ENCODE data around the gene BMP15.

The BMP15 gene

DNA sequence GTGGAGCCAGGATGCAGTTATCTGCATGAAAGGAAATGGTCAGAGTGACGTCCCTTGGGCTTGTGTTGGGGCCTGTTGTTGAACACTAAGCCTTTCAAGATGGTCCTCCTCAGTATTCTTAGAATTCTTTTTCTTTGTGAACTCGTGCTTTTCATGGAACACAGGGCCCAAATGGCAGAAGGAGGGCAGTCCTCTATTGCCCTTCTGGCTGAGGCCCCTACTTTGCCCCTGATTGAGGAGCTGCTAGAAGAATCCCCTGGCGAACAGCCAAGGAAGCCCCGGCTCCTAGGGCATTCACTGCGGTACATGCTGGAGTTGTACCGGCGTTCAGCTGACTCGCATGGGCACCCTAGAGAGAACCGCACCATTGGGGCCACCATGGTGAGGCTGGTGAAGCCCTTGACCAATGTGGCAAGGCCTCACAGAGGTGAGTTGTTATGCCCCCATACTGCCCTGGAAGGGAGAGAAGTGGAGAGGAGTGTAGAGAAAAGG lies at the start of gene BMP15:
BMP15 (plus strand) TSS at position 51 of the 492 bp plus-strand sequence; CDS start at position 100, 49 bp downstream.
- in situ Hi-C loops (cut with HindIII; ENCODE audit: low sequenced_read_pairs): no loop called here

DNA sequence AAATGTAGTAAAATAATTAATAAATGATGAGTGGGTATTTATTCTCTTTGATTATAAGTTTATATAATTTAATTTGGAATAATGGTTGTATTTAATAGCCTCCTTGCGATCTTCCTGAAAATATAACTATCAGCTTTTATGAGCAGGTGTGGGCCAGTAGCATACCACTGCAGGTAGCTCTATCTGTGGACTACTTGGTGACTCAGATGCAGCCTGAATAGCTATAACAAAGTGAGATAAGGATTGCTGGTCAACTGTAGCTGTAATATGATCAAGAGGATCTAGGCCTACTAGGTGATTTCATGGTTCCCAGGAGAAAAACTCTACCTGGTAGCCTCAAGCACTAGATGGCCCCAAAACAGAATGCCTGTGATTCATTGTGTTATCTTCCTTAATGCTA lies 47.1 kb upstream of the BMP15 start:
- in situ Hi-C loops (cut with HindIII; ENCODE audit: low sequenced_read_pairs): no loop called here

DNA sequence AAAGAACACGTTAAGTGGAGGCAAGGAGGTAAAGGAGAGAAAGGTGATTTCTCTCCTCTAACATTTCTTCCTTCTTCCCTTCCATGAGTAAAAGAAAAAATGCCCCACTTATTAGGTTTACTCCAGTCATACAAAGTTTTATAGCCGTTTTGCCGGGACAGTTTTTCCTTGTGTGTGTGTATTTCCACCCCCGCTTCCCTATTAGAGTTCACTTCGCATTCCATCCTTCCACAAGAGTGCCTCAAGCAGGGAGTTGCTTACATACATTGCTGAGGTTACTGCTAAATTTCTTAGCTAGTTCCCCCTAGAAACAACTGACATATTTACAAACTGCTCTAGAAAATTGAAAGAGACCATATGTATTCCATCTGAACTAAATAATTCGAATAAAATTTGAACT lies 45.2 kb upstream of the BMP15 start:
- in situ Hi-C loops (cut with HindIII; ENCODE audit: low sequenced_read_pairs): no loop called here

DNA sequence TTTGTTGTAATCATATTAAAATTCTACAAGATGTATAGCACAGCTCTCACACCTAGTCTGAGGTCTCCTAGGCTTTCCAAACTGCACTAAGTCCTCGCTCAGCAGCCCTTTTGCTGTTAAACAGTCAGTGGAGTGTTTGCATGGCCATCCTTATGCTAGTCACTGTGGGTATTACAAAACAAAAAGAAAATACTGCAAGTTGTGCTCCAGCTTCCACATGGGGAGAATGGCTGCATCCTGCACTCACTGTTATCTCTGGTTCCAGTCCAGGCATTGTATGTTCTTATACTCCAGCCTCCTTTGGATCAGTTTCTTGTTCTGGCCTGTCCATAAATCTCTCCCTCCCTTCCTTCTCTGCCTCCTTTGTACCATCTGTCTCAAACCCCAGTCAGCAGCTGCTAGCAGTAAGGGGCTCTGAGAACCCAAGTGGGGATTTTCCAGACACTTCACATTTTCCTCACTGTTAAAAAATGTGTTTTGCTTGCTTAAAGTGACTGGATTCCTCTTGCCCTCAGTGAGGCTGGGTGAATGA lies 38.5 kb upstream of the BMP15 start:
- in situ Hi-C loops (cut with HindIII; ENCODE audit: low sequenced_read_pairs): no loop called here

DNA sequence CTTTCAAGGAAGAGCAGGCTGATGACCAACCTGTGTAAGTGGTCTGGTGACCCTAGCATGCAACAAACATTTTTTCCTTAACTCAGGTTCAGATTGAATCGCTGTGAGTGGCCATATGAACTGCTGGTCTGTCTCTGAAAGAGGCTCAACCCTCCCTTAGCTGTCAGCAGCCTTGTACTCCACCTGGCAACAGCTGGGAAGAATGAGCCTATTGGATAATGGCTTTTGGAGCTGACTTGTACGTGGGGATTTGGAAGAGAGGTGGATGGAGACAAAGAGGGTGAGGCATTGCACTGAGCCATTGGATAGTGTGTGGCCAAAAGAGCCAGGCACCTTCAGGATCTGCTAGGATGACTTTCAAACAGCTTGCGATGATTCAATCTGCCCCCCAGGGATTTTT lies 35.7 kb upstream of the BMP15 start:
- in situ Hi-C loops (cut with HindIII; ENCODE audit: low sequenced_read_pairs): no loop called here

DNA sequence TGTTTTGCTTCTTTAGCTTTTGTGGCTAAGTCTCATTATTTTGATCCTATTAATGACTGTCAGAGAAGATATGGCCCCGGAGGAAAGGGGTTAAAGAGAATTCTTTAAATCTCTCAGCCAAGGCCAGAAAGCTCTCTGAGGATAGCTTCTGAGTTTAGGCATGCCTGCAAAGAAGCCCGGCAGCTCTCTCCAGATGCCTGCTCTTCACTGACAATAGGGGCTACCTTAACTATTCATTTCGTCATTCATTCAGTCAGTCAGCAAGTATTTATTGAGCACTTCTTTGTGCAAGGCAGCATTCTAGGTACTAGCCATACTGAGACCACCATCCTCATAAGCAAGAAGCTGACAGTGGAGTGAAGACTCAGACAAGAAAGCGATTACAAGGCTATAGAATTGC lies 34.0 kb upstream of the BMP15 start:
- in situ Hi-C loops (cut with HindIII; ENCODE audit: low sequenced_read_pairs): no loop called here

DNA sequence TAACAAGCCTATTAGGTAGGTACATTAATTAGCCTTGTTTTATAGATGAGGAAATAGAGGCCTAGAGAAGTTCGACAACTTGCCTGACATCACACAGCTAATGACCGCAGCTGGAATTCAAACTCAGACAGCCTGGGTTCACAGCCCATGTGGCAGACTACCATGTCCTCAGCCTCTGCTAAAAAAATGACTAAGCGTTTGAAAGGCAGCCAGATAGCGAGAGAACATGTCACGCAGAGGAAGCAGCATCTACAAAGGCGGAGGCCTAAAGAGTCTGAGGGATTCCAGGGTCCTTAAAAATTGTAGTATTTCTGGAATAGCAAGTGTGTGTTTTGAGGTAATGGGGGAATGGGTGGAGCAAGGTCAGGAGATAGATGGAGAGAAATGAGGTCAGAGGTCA lies 33.2 kb upstream of the BMP15 start:
- in situ Hi-C loops (cut with HindIII; ENCODE audit: low sequenced_read_pairs): no loop called here

DNA sequence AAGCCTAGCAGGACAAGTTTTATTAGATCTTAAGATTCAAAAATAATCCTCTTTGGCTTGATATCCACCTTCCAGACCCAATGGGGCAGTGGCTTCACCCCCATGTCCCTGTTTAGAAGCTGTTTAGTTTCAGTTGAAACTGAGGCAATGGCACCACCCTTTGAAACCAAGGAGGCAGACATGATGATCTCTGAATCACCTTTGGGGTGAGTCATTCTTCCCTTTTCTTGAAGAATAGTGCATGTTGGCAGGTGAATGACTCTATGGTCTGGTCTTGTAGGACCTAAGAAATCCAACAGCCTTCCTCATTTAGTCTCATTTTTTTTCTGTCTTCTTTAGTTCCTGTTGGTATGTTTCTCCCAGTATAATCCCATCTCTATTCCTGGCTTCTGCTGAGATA lies 29.5 kb upstream of the BMP15 start:
- in situ Hi-C loops (cut with HindIII; ENCODE audit: low sequenced_read_pairs): no loop called here

DNA sequence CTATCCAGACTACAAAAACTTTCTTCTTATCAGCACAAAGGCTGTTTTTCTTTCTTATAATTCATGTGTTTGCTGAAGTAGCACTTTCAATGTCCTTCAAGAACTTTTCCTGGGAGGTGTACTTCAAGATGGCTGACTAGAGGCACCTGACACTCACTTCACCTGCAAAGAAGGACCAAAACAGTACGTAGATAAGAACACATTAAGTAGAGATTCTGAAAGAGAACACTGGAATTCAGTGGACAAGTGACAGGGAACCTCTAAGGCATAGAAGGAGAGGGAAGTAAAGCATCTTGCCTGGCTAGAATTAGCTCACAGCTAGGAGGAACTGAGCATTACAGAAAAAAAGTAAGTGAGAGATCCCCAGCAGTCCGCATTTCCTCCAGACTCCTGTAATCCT lies 21.7 kb upstream of the BMP15 start:
- in situ Hi-C loops (cut with HindIII; ENCODE audit: low sequenced_read_pairs): no loop called here

DNA sequence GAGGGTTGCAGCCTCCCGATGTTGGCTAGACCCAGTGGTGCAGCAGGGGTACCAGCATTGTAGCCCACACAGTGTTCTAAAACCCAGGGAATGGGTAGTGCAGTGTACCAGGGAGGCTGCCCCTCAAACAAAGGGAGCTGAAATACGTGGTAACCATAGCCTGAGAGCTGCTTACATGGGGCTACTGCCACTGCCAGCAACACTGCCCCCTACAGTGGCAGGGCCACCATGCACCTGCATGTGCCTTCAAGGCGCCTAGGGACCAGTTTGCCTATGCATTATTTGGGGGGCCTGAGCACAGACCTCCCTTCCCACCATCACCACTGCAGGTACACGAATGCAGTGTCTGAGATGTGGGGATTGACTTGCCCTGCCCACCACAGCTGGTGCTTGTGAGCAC lies 21.0 kb upstream of the BMP15 start:
- in situ Hi-C loops (cut with HindIII; ENCODE audit: low sequenced_read_pairs): no loop called here

DNA sequence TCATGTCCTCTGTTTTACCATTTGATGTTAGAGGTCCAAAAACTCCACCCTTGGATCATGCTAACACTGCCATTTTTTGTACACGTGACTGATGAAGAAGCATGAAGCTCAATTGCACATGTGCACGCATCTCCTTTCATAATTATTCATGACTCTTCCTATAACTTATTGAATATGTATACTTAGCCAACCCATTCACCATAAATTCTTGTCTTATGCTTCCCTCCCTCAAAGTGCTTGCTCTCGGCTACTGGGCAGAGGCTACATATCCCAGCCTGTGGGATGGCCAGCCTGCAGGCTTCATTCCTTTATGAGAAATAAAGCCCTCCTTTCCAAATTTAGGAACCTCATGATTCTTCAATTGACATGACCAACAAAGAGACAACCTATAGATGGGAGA lies 17.5 kb upstream of the BMP15 start:
- in situ Hi-C loops (cut with HindIII; ENCODE audit: low sequenced_read_pairs): no loop called here

DNA sequence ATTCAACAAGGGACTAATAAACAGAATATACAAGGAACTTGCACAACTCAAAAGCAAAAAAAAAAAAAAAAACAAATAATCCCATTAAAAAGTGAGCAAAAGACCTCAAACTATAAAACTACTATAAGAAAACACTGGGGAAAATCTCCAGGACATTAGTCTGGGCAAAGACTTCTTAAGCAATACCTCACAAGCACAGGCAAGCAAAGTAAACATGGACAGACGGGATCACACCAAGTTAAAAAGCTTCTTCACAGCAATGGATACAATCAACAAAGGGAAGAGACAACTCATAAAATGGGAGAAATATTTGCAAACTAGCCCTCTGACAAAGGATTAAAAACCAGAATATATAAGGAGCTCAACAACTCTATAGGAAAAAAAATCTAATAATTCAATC lies 17.1 kb upstream of the BMP15 start:
- in situ Hi-C loops (cut with HindIII; ENCODE audit: low sequenced_read_pairs): no loop called here

DNA sequence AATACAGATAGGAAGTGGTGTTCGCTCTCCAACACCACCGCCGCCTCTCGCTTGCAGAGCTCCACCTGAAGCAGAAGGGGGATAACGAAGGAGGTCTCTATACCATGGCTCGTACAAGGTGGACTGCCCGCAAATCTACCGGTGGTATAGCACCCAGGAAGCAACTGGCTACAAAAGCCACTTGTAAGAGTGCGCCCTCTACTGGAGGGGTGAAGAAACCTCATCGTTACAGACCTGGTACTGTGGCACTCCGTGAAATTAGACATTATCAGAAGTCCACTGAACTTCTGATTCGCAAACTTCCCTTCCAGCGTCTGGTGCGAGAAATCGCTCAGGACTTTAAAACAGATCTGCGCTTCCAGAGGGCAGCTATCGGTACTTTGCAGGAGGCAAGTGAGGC lies 5.2 kb upstream of the BMP15 start:
- in situ Hi-C loops (cut with HindIII; ENCODE audit: low sequenced_read_pairs): no loop called here

DNA sequence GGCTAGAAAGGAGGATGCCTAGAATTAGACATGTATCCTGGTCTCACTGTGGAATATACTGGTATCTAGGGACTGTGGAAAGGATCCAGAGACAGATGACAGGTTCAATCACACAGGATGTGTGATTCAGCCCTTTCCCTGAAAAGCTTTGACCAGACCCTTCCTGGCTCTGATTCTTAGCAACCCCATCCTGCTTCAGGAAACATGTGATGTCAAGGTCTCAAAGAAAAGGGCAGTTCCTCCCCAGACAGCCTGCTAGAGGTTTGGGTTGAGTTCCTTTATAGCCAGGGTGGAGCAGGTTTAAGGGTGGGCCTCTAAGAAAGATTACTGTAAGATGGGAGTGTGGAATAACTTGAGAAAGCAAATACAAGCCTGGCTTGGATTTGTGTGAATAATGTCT lies 3.0 kb downstream of the BMP15 start:
- in situ Hi-C loops (cut with HindIII; ENCODE audit: low sequenced_read_pairs): no loop called here

DNA sequence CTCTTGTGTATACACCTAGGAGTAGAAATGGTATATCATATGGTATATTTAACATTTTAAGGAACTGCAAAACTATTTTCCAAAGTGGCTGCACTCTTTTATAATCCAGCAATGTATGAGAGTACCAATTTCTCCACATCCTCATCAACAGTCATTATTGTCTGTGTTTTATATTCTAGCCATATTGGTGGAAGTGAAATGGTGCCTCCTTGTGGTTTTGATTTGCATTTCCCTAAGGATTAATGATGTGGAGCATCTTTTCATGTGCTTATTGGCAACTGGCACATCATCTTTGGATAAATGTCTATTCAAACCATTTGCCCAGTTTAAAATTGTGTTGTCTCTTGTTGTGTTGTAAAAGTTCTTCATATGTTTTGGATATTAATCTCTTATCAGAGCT lies 9.6 kb downstream of the BMP15 start:
- in situ Hi-C loops (cut with HindIII; ENCODE audit: low sequenced_read_pairs): no loop called here

DNA sequence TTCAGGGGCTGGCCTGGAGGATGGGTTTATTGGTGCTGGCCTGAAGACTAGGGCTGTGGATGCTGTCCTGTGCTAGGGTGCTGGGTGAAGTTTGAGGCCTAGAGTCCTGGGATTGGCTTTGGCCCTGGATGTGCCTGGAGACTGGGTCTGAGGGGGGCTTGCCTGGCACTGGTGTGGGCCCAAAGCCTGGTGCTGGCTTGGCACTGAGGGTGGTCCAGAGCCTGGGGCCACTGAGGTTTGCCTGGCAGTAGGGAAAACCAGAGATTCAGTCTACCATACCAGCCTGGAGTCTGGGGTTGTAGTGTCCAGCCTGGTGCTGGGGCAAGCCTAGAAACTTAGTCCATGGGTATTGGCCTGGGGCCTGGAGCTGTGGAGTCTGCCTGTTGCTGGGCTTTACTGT lies 16.6 kb downstream of the BMP15 start:
- in situ Hi-C loops (cut with HindIII; ENCODE audit: low sequenced_read_pairs): no loop called here

DNA sequence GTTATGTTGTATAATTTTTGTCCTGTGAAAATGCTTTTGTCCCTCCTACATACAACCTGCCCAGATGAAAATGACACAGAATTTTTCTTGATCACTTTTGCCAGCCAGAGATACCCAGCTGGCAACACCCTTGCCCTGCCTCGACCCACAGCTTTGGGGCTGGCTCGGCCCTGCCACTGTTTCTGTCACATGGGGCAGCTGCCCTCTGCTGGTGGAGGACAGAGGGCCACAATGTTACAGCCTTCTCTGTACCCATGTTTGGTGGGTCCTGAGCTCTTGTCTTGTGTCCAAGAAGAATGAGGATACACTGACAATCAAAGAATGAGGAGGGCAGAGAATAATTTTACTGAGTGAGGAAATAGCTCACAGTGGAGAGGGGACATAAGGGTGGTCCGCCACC lies 31.1 kb downstream of the BMP15 start:
- in situ Hi-C loops (cut with HindIII; ENCODE audit: low sequenced_read_pairs): no loop called here

DNA sequence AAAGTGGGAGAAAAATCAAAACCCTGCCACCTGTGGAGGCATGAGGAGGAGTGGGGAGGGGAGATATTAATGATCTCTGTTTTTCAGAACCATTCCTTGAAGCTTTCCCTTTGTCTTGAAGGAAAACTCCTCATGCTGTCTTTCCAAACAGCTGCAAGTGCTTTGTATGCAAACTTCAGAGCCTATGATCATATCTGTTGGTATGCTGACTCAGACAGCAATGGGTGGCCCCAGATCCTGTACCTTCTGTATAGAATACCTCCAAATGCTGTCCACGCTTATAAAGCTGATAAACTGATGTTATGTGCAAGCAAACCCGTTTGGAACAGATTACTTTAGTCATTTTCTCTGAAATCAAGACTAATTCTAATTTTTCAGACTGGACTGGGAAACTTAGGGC lies 31.9 kb downstream of the BMP15 start:
- in situ Hi-C loops (cut with HindIII; ENCODE audit: low sequenced_read_pairs): no loop called here

DNA sequence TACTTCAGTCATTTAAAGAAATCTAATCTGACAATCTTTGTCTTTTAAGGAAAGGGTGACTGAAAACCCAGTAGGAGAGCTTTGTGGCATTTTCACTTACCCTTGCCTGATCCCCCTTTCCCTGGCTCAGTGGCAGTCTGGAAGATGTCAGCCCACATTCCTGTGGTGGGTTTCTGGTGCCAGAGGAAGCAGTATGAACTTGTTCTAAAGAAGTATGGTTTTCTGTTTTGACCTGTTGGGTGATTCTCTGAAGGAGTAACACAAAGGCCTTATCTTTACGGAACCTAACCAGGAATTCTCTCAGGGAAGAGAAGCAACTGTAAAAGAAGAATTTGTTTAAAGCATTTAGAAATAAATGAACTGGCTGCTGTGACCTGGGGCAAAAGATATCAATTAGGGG lies 41.9 kb downstream of the BMP15 start:
- in situ Hi-C loops (cut with HindIII; ENCODE audit: low sequenced_read_pairs): no loop called here

DNA sequence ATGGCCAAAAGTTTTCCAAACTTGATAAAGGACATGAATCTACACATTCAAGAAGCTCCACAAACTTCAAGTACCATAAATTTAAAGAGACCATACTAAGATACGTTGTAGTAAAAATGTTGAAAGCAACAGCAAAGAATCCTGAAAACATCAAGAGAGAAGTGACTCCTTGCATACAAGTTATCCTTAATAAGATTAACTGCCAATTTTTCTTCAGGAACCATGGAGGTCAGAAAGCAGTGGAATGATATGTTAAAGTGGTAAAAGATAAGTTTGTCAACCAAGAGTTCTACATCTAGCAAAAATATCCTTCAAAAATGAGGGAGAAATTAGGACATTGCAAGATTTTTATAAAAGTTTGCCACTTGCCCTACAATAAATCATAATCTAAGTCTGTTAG lies 43.3 kb downstream of the BMP15 start:
- in situ Hi-C loops (cut with HindIII; ENCODE audit: low sequenced_read_pairs): no loop called here

DNA sequence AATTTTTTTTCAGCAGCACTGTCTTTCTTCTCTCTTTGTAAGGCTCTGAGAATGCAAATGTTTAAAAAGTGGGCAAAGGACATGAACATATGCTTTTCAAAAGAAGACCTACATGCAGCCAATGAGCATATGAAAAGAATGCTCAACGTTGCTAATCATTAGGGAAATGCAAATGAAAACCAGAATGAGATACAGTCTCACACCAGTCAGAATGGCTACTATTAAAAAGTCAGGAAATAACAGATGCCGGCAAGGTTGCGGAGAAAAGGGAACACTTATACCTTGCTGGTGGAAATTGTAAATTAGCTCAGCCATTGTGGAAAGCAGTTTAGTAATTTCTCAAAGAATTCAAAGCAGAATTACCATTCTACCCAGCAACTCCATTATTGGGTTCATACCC lies 51.6 kb downstream of the BMP15 start:
- in situ Hi-C loops (cut with HindIII; ENCODE audit: low sequenced_read_pairs): no loop called here

DNA sequence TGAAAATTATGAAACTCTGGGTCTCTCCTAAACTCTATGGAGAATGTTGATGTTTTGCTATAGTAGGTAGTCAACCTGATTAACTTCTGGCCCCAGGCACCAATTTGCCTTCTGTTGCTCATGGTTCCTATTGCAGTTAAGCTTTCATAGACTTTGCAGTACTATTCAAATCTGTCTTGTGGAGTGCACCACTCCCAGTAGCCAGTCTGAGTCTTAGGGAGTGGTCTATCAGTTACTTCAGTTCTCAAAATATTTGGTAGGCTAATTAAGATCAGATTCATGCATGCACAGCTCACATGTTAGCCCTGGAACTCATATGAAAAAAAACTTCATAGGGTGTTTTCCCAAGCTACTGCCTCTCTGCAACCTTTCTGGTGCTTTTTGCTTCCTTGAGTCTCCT lies 53.3 kb downstream of the BMP15 start:
- in situ Hi-C loops (cut with HindIII; ENCODE audit: low sequenced_read_pairs): no loop called here
